GM23248 (cell line): Measurements from ENCODE around the gene GNAT3.

Experiments used
- EZH2 ChIP-seq: fragments of 200-600 bp; sonication (generic); IDR thresholded peaks from 2 replicates; pipeline ENCODE4 v1.6.1; 2018; ENCODE audit warnings: antibody characterized with exemption, mild to moderate bottlenecking; ENCODE audit not compliant: insufficient read depth, poor library complexity, severe bottlenecking
- EZH2phosphoT487 ChIP-seq: fragments of 200-600 bp; sonication (generic); IDR thresholded peaks from 2 replicates; pipeline ENCODE4 v1.6.1; 2018; ENCODE audit warnings: antibody characterized with exemption, moderate library complexity, mild to moderate bottlenecking, low read depth; ENCODE audit not compliant: insufficient read depth

DNA sequence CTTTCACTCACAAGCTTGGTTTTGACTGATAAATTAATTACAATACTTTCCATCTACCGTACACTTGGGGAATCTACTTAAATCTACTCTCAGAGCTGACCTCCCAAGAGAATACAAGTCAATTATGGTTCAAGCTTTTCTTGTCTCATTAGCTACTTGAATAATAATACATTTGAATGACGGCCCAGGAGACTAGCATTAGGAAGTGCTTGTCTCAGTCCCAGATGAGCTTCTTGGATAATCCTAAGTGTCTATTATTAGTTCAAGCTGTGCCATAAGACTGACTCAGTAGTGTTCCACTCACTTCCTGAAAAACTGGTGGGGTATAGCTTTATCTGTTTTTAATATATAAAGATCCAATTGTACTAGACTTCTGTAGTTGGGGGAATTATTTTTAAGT, 100.2 kb downstream of the GNAT3 start:
- TF ChIP-seq EZH2: no peak
- no peak for TF ChIP-seq EZH2phosphoT487
